Measurements from ENCODE around the gene CALML4. TPM values are rescaled to one million over a fixed set of nuclear protein-coding genes. Genes with fewer than 3 reads are reported as not detected.
A peak's percentile ranks its signal among the peaks of the same experiment; 100 is the strongest.

Gene CALML4
- total RNA-seq, 1 experiment from 2014 or later, result 3.3 TPM

GRCh38 chr15:68158046-68158628 is 47.0 kb downstream of the CALML4 start:
- POLR2A ChIA-PET, result interaction anchor here (0.9 to 1.9 kb wide), 4 partner anchors 11 to 104 kb away, joined by 3 to 5 read pairs (median 4); partner anchors contain the start of gene PIAS1

GRCh38 chr15:68157074-68157473 is 48.1 kb downstream of the CALML4 start:
- intact Hi-C loops (cut with micrococcal nuclease), result no loop called here
- Mint-ChIP-seq H3K4me1 (ENCODE audit: insufficient read depth, unreplicated experiment) (peaks cover 17% of the 10 kb centered on the region), H3K36me3 (ENCODE audit: insufficient read depth, unreplicated experiment) (peaks cover 28% of the 10 kb centered on the region), H3K9me3 (ENCODE audit: unreplicated experiment) (no peaks in the 10 kb centered on the region), H3K27ac (ENCODE audit: low read depth, unreplicated experiment) (no peak overlapping the region), H3K4me3 (ENCODE audit: unreplicated experiment) (no peak overlapping the region), H3K27me3 (ENCODE audit: insufficient read depth, unreplicated experiment) (no peaks in the 10 kb centered on the region)
- TF ChIP-seq CTCF (IDR thresholded peaks at IDR 0.05; ENCODE audit: unreplicated experiment), result no peak
- CTCF ChIA-PET, result interaction anchor here (0.6 kb wide), 1 partner anchor 215 kb away, joined by 3 read pairs; no protein-coding TSS in a partner anchor
- POLR2A ChIA-PET, result interaction anchor here (0.7 to 1.5 kb wide), 4 partner anchors 11 to 273 kb away, joined by 3 read pairs; no protein-coding TSS in a partner anchor
- no peak for DNase-seq (ENCODE audit: unreplicated experiment)
- no TSS peak for BruUV-seq (replicated peaks)

More at GRCh38 chr15:68158046-68158628, 47.0 kb downstream of the CALML4 start:
- intact Hi-C loops (cut with micrococcal nuclease), result no loop called here
- Mint-ChIP-seq H3K4me3 (ENCODE audit: unreplicated experiment) (no peak overlapping the region), H3K36me3 (ENCODE audit: insufficient read depth, unreplicated experiment) (peaks cover 39% of the 10 kb centered on the region), H3K27me3 (ENCODE audit: insufficient read depth, unreplicated experiment) (no peaks in the 10 kb centered on the region), H3K9me3 (ENCODE audit: unreplicated experiment) (no peaks in the 10 kb centered on the region), H3K27ac (ENCODE audit: low read depth, unreplicated experiment) (no peak overlapping the region), H3K4me1 (ENCODE audit: insufficient read depth, unreplicated experiment) (peaks cover 8% of the 10 kb centered on the region)
- no TSS peak for BruUV-seq (replicated peaks)
- no peak for TF ChIP-seq CTCF (IDR thresholded peaks at IDR 0.05; ENCODE audit: unreplicated experiment)
- no peak for DNase-seq (ENCODE audit: unreplicated experiment)
- CTCF ChIA-PET, result interaction anchor here (0.5 to 1.3 kb wide), 3 partner anchors 9 to 236 kb away, joined by 3 to 5 read pairs (median 4); no protein-coding TSS in a partner anchor

DNA sequence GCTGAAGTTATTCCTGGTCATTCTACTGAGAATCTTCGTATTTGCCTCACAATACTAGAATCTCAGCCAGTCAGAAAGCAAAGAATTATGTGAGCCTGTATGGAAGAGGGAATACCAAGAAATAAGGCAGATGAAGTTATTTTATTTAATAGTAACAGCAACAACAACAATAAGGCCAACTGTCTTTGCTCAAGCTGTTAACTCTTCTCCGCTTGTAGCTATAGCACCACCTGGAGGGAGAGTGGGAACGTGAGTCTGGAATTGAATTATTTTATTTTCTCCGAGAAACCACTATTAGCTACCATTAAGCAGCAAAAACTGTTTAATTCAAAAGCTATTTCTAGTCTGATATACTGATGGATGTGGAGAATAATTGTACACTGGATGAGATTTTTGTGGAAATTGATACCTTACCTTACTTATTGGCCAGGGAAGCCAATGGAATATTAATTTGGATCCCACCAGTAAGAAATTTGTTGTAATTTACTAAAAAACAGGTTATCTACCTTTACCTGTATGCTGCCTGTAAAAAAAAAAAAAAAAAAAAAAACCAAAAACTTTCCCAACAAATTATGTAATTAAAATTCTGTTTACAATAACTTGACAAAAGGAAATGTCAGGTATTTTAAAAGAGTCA is 50.1 kb downstream of the CALML4 start:
- H3K27me3 Mint-ChIP-seq (ENCODE audit: insufficient read depth, unreplicated experiment), result no peaks in the 10 kb centered on the region
- peaks cover 20% of the 10 kb centered on the region for H3K4me1 Mint-ChIP-seq (ENCODE audit: insufficient read depth, unreplicated experiment)
- no peak overlapping the region for H3K27ac Mint-ChIP-seq (ENCODE audit: low read depth, unreplicated experiment)
- no TSS peak for BruUV-seq (replicated peaks)
- no peaks in the 10 kb centered on the region for H3K9me3 Mint-ChIP-seq (ENCODE audit: unreplicated experiment)
- peaks cover 15% of the 10 kb centered on the region for H3K36me3 Mint-ChIP-seq (ENCODE audit: insufficient read depth, unreplicated experiment)
- intact Hi-C loops (cut with micrococcal nuclease), result loop anchor here (1.0 to 2.0 kb wide), 3 partner anchors 100 to 314 kb away; partner anchors contain the start of gene RNU6-1
- peak; percentile 79 for TF ChIP-seq CTCF (IDR thresholded peaks at IDR 0.05; ENCODE audit: unreplicated experiment)
- DNase-seq (ENCODE audit: unreplicated experiment), result peak; percentile 71
- no peak overlapping the region for H3K4me3 Mint-ChIP-seq (ENCODE audit: unreplicated experiment)
- POLR2A ChIA-PET, result interaction anchor here (0.9 to 2.1 kb wide), 8 partner anchors 20 to 293 kb away, joined by 3 to 12 read pairs (median 3); partner anchors contain the start of gene PIAS1
- CTCF ChIA-PET, result interaction anchor here (0.6 to 7.6 kb wide), 25 partner anchors 8 to 605 kb away, joined by 3 to 90 read pairs (median 4); partner anchors contain the start of gene PIAS1

DNA sequence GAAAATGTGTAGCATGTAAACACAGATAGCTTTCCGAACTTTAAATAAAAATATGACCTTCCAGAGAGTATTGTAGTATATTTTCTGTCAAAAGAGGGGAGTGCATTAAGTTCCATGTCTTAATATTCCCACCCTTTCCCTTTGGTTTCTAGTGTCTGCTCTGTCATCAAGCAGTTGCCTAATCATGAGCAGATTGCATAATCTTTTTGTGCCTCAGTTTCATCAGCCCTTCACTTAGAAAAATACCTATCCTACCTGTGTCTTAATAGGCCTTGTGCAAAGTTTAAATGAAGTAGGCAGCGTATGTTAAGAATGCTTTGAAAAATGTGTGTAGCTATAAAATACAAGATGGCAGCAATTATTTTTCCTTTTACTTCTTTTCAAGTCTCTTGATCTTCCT is 52.8 kb downstream of the CALML4 start:
- POLR2A ChIA-PET, result interaction anchor here (0.6 to 1.0 kb wide), 3 partner anchors 11 to 289 kb away, joined by 3 to 4 read pairs (median 3); no protein-coding TSS in a partner anchor
- H3K27ac Mint-ChIP-seq (ENCODE audit: low read depth, unreplicated experiment), result no peak overlapping the region
- intact Hi-C loops (cut with micrococcal nuclease), result no loop called here
- H3K36me3 Mint-ChIP-seq (ENCODE audit: insufficient read depth, unreplicated experiment), result peaks cover 7% of the 10 kb centered on the region
- peaks cover 31% of the 10 kb centered on the region for H3K4me1 Mint-ChIP-seq (ENCODE audit: insufficient read depth, unreplicated experiment)
- H3K4me3 Mint-ChIP-seq (ENCODE audit: unreplicated experiment), result no peak overlapping the region
- no peak for TF ChIP-seq CTCF (IDR thresholded peaks at IDR 0.05; ENCODE audit: unreplicated experiment)
- H3K9me3 Mint-ChIP-seq (ENCODE audit: unreplicated experiment), result no peaks in the 10 kb centered on the region
- no TSS peak for BruUV-seq (replicated peaks)
- DNase-seq (ENCODE audit: unreplicated experiment), result peak; percentile 54
- no peaks in the 10 kb centered on the region for H3K27me3 Mint-ChIP-seq (ENCODE audit: insufficient read depth, unreplicated experiment)
- CTCF ChIA-PET, result interaction anchor here (0.6 to 7.6 kb wide), 5 partner anchors 10 to 317 kb away, joined by 3 to 90 read pairs (median 3); no protein-coding TSS in a partner anchor

Measured in MCF 10A (cell line).